H1 (cell line): ENCODE results near the gene ZSCAN29. TPM values are rescaled to one million over a fixed set of nuclear protein-coding genes. Genes with fewer than 3 reads are reported as not detected.

Source experiments
- CTCF ChIA-PET: fragments of 300-600 bp; sonication (Branson Sonifier 250); formaldehyde crosslinking; loops from one replicate; lab custom pipeline; 2021; ENCODE audit not compliant: partially characterized antibody; lab: Charles Lee
- POLR2A ChIA-PET: fragments of 300-600 bp; sonication (Branson Sonifier 250); formaldehyde crosslinking; loops from one replicate; lab custom pipeline; 2021; ENCODE audit warnings: inconsistent platforms; ENCODE audit not compliant: partially characterized antibody; lab: Charles Lee
- DNase-seq, 2 experiments: peaks; one replicate each; pipeline versions ENCODE4 v3.0.0 to v3.0.0-alpha.2; 2010 to 2022; ENCODE audit warnings: low spot score in 2 of 2, low read depth in 1 of 2, mixed read lengths in 1 of 2
- FAIRE-seq: peaks from 2 replicates; lab custom pipeline; 2011; peaks lifted over from hg19 to GRCh38; lab: Jason Lieb, UNC
- H2AFZ ChIP-seq: 2 replicates; pipeline ENCODE4 v1.8.1; 2012; ENCODE audit warnings: low read length, inconsistent platforms
- H2AK5ac ChIP-seq: 2 replicates; pipeline ENCODE4 v1.6.1; 2013; ENCODE audit warnings: low read depth, low read length
- H2BK120ac ChIP-seq: replicated peaks from 2 replicates; pipeline ENCODE3; 2013; ENCODE audit warnings: low read depth, low read length, inconsistent platforms
- H2BK12ac ChIP-seq: 2 replicates; pipeline ENCODE4 v1.6.1; 2013; ENCODE audit warnings: low read depth, low read length
- H2BK15ac ChIP-seq: 2 replicates; pipeline ENCODE4 v1.6.1; 2013; ENCODE audit warnings: low read length
- H2BK20ac ChIP-seq: 2 replicates; pipeline ENCODE4 v1.6.1; 2013; ENCODE audit warnings: low read length
- H2BK5ac ChIP-seq: 2 replicates; pipeline ENCODE4 v1.6.1; 2013; ENCODE audit warnings: low read depth, low read length
- H3K14ac ChIP-seq: 2 replicates; pipeline ENCODE4 v1.6.1; 2013; ENCODE audit warnings: inconsistent platforms; ENCODE audit not compliant: insufficient read length
- H3K18ac ChIP-seq: 2 replicates; pipeline ENCODE4 v1.6.1; 2013; ENCODE audit warnings: low read length; ENCODE audit errors: extremely low read depth
- H3K23ac ChIP-seq: 2 replicates; pipeline ENCODE4 v1.6.1; 2013; ENCODE audit warnings: inconsistent platforms; ENCODE audit not compliant: insufficient read length
- H3K23me2 ChIP-seq: 2 replicates; pipeline ENCODE4 v1.6.1; 2013; ENCODE audit warnings: low read depth, low read length
- H3K27ac ChIP-seq: 2 replicates; pipeline ENCODE4 v1.6.1; 2011; ENCODE audit warnings: low read depth, low read length, inconsistent platforms
- H3K27me3 ChIP-seq, 4 experiments: replicated peaks in 1 of 4; 1 replicate in 1 of 4; 2 replicates in 3 of 4; pipeline versions ENCODE4 v1.6.1 to v1.8.1; 2011 to 2013; ENCODE audit warnings: low read length in 3 of 4, mild to moderate bottlenecking in 3 of 4, inconsistent platforms in 2 of 4, mixed read lengths in 2 of 4, moderate library complexity in 1 of 4; ENCODE audit not compliant: control insufficient read depth in 3 of 4, insufficient read depth in 3 of 4; ENCODE audit errors: extremely low read depth in 1 of 4
- H3K36me3 ChIP-seq, 4 experiments: 2 replicates each; pipeline versions ENCODE4 v1.6.1 to v1.8.1; 2011 to 2013; ENCODE audit warnings: mild to moderate bottlenecking in 4 of 4, low read length in 3 of 4, moderate library complexity in 2 of 4, control low read depth in 1 of 4, inconsistent platforms in 1 of 4; ENCODE audit not compliant: insufficient read depth in 4 of 4, control insufficient read depth in 2 of 4
- H3K4ac ChIP-seq: replicated peaks from 2 replicates; pipeline ENCODE3; 2013; ENCODE audit warnings: low read length, low read depth, mixed read lengths, inconsistent platforms; ENCODE audit not compliant: insufficient read length
- H3K4me1 ChIP-seq, 4 experiments: replicated peaks in 1 of 4; 1 replicate in 1 of 4; 2 replicates in 3 of 4; pipeline versions ENCODE4 v1.6.1 to v1.8.1; 2011 to 2013; ENCODE audit warnings: low read length in 3 of 4, inconsistent platforms in 2 of 4, mixed read lengths in 1 of 4; ENCODE audit not compliant: insufficient read depth in 4 of 4, control insufficient read depth in 3 of 4
- H3K4me2 ChIP-seq, 2 experiments: 2 replicates each; pipeline versions ENCODE4 v1.6.1 to v1.8.1; 2011 to 2013; ENCODE audit warnings: low read depth in 2 of 2, low read length in 2 of 2, control low read depth in 1 of 2, inconsistent platforms in 1 of 2, mild to moderate bottlenecking in 1 of 2; ENCODE audit not compliant: insufficient read depth in 1 of 2
- H3K4me3 ChIP-seq, 4 experiments: fragments of 200-600, 300-600 bp in 1 of 4; sonication (generic), shearing (Covaris generic), sonication (Bioruptor Twin) in 1 of 4; 2 replicates each; pipeline versions ENCODE4 v1.5.1 to v1.8.1; 2011 to 2016; ENCODE audit warnings: low read length in 4 of 4, low read depth in 3 of 4, control low read depth in 2 of 4, inconsistent platforms in 2 of 4, mild to moderate bottlenecking in 2 of 4, mixed read lengths in 1 of 4, moderate library complexity in 1 of 4; ENCODE audit not compliant: insufficient read depth in 2 of 4; ENCODE audit errors: extremely low read depth in 1 of 4
- H3K56ac ChIP-seq: replicated peaks from 2 replicates; pipeline ENCODE3; 2013; ENCODE audit warnings: low read depth, mild to moderate bottlenecking, mixed read lengths, low read length, inconsistent platforms; ENCODE audit not compliant: insufficient read length
- H3K79me1 ChIP-seq: 2 replicates; pipeline ENCODE4 v1.6.1; 2013; ENCODE audit warnings: low read depth, low read length, control low read depth
- H3K79me2 ChIP-seq, 2 experiments: 2 replicates each; pipeline versions ENCODE4 v1.6.1 to v1.8.1; 2012 to 2013; ENCODE audit warnings: low read length in 2 of 2, mild to moderate bottlenecking in 2 of 2, inconsistent platforms in 1 of 2; ENCODE audit not compliant: insufficient read depth in 2 of 2, control insufficient read depth in 1 of 2
- H3K9ac ChIP-seq, 4 experiments: replicated peaks in 1 of 4; 1 replicate in 1 of 4; 2 replicates in 3 of 4; pipeline versions ENCODE4 v1.6.1 to v1.8.1; 2011 to 2013; ENCODE audit warnings: low read depth in 3 of 4, low read length in 3 of 4, control low read depth in 2 of 4, mild to moderate bottlenecking in 2 of 4, moderate library complexity in 2 of 4, inconsistent platforms in 1 of 4; ENCODE audit errors: extremely low read depth in 1 of 4
- H3K9me3 ChIP-seq, 2 experiments: 2 replicates each; pipeline versions ENCODE4 v1.6.1 to v1.8.1; 2012 to 2013; ENCODE audit warnings: mild to moderate bottlenecking in 2 of 2, moderate library complexity in 2 of 2, control low read depth in 1 of 2, inconsistent platforms in 1 of 2, low read depth in 1 of 2, low read length in 1 of 2, mixed read lengths in 1 of 2; ENCODE audit not compliant: insufficient read depth in 2 of 2
- H4K20me1 ChIP-seq, 2 experiments: replicated peaks in 1 of 2; 2 replicates each; pipeline versions ENCODE3 to v1.8.1; 2011 to 2013; ENCODE audit warnings: inconsistent platforms in 2 of 2, low read length in 2 of 2, mild to moderate bottlenecking in 1 of 2; ENCODE audit not compliant: insufficient read depth in 2 of 2, control insufficient read depth in 1 of 2
- H4K5ac ChIP-seq: 2 replicates; pipeline ENCODE4 v1.6.1; 2013; ENCODE audit warnings: low read length, low read depth, mixed read lengths, inconsistent platforms; ENCODE audit not compliant: insufficient read length
- H4K8ac ChIP-seq: 2 replicates; pipeline ENCODE4 v1.8.0; 2013; ENCODE audit warnings: mild to moderate bottlenecking, moderate library complexity, low read length, inconsistent platforms; ENCODE audit not compliant: insufficient read depth; ENCODE audit errors: extremely low read depth
- H4K91ac ChIP-seq: replicated peaks from 2 replicates; pipeline ENCODE3; 2013; ENCODE audit warnings: low read length, mixed read lengths, inconsistent platforms; ENCODE audit not compliant: insufficient read length
- EP300 ChIP-seq, 2 experiments: IDR thresholded peaks; 1 replicate in 1 of 2; 2 replicates in 1 of 2; pipeline ENCODE4 v1.6.1; 2011 to 2012; ENCODE audit warnings: low read depth in 2 of 2, low read length in 2 of 2, mild to moderate bottlenecking in 2 of 2, borderline replicate concordance in 1 of 2, inconsistent platforms in 1 of 2, moderate library complexity in 1 of 2
- KDM5A ChIP-seq: fragments of 200-600 bp; IDR thresholded peaks from 2 replicates; pipeline ENCODE4 v1.7.1; 2012; ENCODE audit warnings: mild to moderate bottlenecking, low read length, inconsistent platforms, mixed read lengths
- NRF1 ChIP-seq: IDR thresholded peaks from 2 replicates; pipeline ENCODE4 v1.6.1; 2011; ENCODE audit warnings: mild to moderate bottlenecking, low read depth, low read length, improper control_type of control experiment
- RAD21 ChIP-seq, 2 experiments: IDR thresholded peaks in 1 of 2; conservative IDR thresholded peaks in 1 of 2; 2 replicates each; pipeline ENCODE4 v1.6.1; 2011; ENCODE audit warnings: low read depth in 2 of 2, low read length in 2 of 2, improper control_type of control experiment in 1 of 2, inconsistent platforms in 1 of 2, mild to moderate bottlenecking in 1 of 2, moderate library complexity in 1 of 2
- RXRA ChIP-seq: IDR thresholded peaks from 2 replicates; pipeline ENCODE4 v1.6.1; 2011; ENCODE audit warnings: low read depth, mild to moderate bottlenecking, low read length, moderate library complexity; ENCODE audit not compliant: insufficient read depth
- TEAD4 ChIP-seq: IDR thresholded peaks from 2 replicates; pipeline ENCODE4 v1.6.1; 2012; ENCODE audit warnings: low read depth, low read length, inconsistent platforms, mixed read lengths
- WGBS, 2 experiments: shearing (Covaris generic) in 1 of 2; methylation state at CpG; one replicate each; pipeline versions ENCODE4 v1.1.6 to v1.1.7; 2013 to 2015; ENCODE audit warnings: low lambda C conversion rate in 2 of 2, mixed read lengths in 2 of 2, inconsistent platforms in 1 of 2, low coverage in 1 of 2, missing lambda C conversion rate in 1 of 2; ENCODE audit not compliant: insufficient replicate concordance in 2 of 2, insufficient coverage in 1 of 2, insufficient read length in 1 of 2; ENCODE audit errors: extremely low coverage in 1 of 2, missing lambda C conversion rate in 1 of 2; 5-methylcytosine and 5-hydroxymethylcytosine counted together
- polyA plus RNA-seq, 7 experiments: library from polyadenylated mRNA; depleted of rRNA in 3 of 7; stranded (reverse) in 5 of 7; unstranded in 2 of 7; fragments of >200 nt in 5 of 7; fragments of 200-250 nt in 2 of 7; gene quantifications; 1 replicate in 5 of 7; 2 replicates in 1 of 7; 4 replicates in 1 of 7; pipeline versions ENCODE4 v1.2.1 to v1.2.3, GENCODE V29; 2011 to 2013; ENCODE audit warnings: missing spikeins in 2 of 7, mixed read lengths in 2 of 7
- total RNA-seq: library from RNA; stranded (reverse); fragmentation: NEBNext Ultra II Directional; extraction: Animal tissue kit (Norgen Biotek cat#: 25700); gene quantifications from 2 replicates; pipeline ENCODE4 v1.2.1, GENCODE V29; 2021

Gene ZSCAN29
- total and polyA plus RNA-seq, 2 of the 8 experiments (the other 6 are each of a cell fraction or from before 2014, with no cell fraction given): 6.4 to 41.3 TPM

DNA sequence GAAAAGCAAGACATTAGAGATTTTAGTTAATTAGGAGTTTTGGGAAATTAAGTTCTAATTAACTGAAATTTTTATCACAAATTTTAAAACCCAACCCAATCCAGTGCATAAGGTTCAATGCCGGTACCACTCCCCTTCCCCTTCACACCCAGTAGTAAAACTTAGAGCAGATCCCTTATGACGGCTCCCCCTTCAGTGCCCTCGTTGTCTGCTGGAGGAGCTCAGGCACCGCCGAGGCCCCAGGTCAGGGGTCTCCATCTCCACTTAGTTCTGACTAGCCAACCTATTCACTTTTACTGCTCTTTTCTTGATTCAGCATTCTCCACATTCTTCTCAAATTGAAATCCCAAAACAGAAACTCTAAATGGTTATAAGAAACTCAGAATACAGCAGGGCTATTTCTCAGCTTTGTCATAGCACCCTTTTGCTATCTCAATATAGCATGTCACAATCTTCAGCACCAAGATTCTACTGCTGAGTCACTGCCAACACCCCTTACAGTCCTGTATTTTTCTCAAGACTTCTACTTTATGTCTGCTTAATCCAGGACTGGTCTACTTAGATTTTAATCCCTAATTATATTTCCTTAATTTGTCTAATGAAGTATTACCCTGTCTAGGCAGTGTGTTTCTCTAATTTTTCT, 39.9 kb upstream of the ZSCAN29 start:
- Histone ChIP-seq H2BK15ac (no peak overlapping the region), H3K23ac (no peak overlapping the region), H3K14ac (no peak overlapping the region), H3K4me2 (no peak overlapping the region), H3K27ac (no peak overlapping the region), H2BK5ac (no peak overlapping the region), H4K5ac (no peak overlapping the region), H3K4ac (no peak overlapping the region), H4K91ac (no peak overlapping the region), H3K27me3 (no peaks in the 10 kb centered on the region), H3K9me3 (no peaks in the 10 kb centered on the region), H2AFZ (no peak overlapping the region), H3K18ac (no peak overlapping the region), H3K4me3 (no peak overlapping the region), H2BK12ac (no peak overlapping the region), H3K56ac (no peak overlapping the region), H3K79me1 (no peaks in the 10 kb centered on the region; the same call in 1 of the 2 replicates), H2AK5ac (no peak overlapping the region), H3K23me2 (no peaks in the 10 kb centered on the region), H4K8ac (no peak overlapping the region), H3K36me3 (peaks cover 40 to 91% (median 77%) of the 10 kb centered on the region in 4 experiments), H2BK120ac (no peak overlapping the region), H3K4me1 (no peaks in the 10 kb centered on the region), H2BK20ac (no peak overlapping the region), H4K20me1 (peaks cover 4 to 9% of the 10 kb centered on the region in 2 experiments), H3K79me2 (no peaks in the 10 kb centered on the region), H3K9ac (no peak overlapping the region)
- ChIA-PET CTCF (interaction anchor here (0.8 to 1.6 kb wide), 4 partner anchors 30 to 191 kb away, joined by 3 read pairs; no protein-coding TSS in a partner anchor), POLR2A (interaction anchor here (1.4 to 1.8 kb wide), 2 partner anchors 10 to 95 kb away, joined by 3 to 6 read pairs; no protein-coding TSS in a partner anchor)
- FAIRE-seq (no peak), DNase-seq (no peak)
- 90% methylated on average over 5 of the region's 5 CpGs; no CpG with 5 or more reads in 1 of the 2 experiments for WGBS, 2 experiments
- no peak for TF ChIP-seq RAD21 (IDR thresholded peaks at IDR 0.05 in 1 of 2, conservative IDR thresholded peaks at IDR 0.05 in 1 of 2; ENCODE audit: low read depth in 2 of 2, low read length in 2 of 2)
- no peak for TF ChIP-seq KDM5A
- no peak for TF ChIP-seq TEAD4
- TF ChIP-seq EP300 (IDR thresholded peaks at IDR 0.05; ENCODE audit: borderline replicate concordance in 1 of 2, low read depth in 2 of 2, low read length in 2 of 2): no peak
- TF ChIP-seq RXRA: no peak
- no peak for TF ChIP-seq NRF1
